ENCODE data around the gene APBA3.

DNA sequence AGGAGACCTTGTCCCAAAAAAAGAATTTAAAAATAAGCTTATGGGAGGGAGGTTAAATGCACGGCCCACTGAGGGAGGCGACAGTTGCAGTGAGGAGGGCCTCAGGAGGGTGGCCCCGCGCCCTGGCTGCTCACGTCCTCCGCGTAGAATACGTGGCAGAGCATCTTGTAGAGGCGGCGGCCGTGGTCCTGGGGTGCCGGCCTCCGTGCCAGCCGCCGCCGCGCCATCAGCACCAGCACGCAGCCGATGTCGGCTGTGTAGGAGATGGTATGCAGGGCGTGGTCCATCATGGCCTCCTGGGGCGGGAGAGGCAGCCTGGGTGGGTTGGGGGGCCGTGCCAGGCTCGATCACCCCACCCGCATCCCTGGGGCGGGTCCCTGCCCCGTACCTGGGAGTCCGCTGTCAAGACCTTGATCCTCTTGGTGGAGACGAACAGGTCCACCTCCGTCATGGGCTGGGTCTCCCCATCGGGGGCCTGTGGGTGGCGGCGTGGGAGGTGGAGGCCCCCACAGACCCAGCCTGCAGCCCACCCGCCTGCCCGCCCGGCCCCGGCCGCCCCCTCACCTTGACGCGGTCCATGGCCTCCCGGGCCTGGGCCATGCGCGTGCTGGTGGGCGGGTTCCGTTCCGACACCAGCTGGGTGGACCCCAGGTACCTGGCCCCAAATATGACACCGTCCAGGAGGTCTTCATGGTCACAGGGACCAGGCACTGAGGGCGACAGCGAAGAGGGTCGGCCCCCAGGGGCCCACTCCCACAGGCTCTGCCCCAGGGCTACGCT lies 7.7 kb downstream of the APBA3 start:
- TF ChIP-seq YY1 (tag by site-specific recombination; IDR thresholded peaks at IDR 0.05) = no peak
- no peak for TF ChIP-seq WT1 (tag by site-specific recombination; IDR thresholded peaks at IDR 0.05)
- TF ChIP-seq, protein P1, sequence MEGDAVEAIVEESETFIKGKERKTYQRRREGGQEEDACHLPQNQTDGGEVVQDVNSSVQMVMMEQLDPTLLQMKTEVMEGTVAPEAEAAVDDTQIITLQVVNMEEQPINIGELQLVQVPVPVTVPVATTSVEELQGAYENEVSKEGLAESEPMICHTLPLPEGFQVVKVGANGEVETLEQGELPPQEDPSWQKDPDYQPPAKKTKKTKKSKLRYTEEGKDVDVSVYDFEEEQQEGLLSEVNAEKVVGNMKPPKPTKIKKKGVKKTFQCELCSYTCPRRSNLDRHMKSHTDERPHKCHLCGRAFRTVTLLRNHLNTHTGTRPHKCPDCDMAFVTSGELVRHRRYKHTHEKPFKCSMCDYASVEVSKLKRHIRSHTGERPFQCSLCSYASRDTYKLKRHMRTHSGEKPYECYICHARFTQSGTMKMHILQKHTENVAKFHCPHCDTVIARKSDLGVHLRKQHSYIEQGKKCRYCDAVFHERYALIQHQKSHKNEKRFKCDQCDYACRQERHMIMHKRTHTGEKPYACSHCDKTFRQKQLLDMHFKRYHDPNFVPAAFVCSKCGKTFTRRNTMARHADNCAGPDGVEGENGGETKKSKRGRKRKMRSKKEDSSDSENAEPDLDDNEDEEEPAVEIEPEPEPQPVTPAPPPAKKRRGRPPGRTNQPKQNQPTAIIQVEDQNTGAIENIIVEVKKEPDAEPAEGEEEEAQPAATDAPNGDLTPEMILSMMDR (tag by site-specific recombination; IDR thresholded peaks at IDR 0.05) = no peak
- TF ChIP-seq ZNF792 (tag by site-specific recombination; IDR thresholded peaks at IDR 0.05) = no peak
- no peak for TF ChIP-seq ZNF132 (tag by site-specific recombination; IDR thresholded peaks at IDR 0.05; ENCODE audit: borderline replicate concordance)
- TF ChIP-seq, protein P2, sequence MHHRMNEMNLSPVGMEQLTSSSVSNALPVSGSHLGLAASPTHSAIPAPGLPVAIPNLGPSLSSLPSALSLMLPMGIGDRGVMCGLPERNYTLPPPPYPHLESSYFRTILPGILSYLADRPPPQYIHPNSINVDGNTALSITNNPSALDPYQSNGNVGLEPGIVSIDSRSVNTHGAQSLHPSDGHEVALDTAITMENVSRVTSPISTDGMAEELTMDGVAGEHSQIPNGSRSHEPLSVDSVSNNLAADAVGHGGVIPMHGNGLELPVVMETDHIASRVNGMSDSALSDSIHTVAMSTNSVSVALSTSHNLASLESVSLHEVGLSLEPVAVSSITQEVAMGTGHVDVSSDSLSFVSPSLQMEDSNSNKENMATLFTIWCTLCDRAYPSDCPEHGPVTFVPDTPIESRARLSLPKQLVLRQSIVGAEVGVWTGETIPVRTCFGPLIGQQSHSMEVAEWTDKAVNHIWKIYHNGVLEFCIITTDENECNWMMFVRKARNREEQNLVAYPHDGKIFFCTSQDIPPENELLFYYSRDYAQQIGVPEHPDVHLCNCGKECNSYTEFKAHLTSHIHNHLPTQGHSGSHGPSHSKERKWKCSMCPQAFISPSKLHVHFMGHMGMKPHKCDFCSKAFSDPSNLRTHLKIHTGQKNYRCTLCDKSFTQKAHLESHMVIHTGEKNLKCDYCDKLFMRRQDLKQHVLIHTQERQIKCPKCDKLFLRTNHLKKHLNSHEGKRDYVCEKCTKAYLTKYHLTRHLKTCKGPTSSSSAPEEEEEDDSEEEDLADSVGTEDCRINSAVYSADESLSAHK (tag by site-specific recombination; IDR thresholded peaks at IDR 0.05) = no peak
- no peak for TF ChIP-seq EGR2 (tag by site-specific recombination; IDR thresholded peaks at IDR 0.05; ENCODE audit: low read depth)
- no peak for TF ChIP-seq GLI2 (tag by site-specific recombination; IDR thresholded peaks at IDR 0.05; ENCODE audit: borderline replicate concordance, low read depth)
- no peak for TF ChIP-seq ZBTB21 (tag by site-specific recombination; IDR thresholded peaks at IDR 0.05)
- TF ChIP-seq, protein P3, sequence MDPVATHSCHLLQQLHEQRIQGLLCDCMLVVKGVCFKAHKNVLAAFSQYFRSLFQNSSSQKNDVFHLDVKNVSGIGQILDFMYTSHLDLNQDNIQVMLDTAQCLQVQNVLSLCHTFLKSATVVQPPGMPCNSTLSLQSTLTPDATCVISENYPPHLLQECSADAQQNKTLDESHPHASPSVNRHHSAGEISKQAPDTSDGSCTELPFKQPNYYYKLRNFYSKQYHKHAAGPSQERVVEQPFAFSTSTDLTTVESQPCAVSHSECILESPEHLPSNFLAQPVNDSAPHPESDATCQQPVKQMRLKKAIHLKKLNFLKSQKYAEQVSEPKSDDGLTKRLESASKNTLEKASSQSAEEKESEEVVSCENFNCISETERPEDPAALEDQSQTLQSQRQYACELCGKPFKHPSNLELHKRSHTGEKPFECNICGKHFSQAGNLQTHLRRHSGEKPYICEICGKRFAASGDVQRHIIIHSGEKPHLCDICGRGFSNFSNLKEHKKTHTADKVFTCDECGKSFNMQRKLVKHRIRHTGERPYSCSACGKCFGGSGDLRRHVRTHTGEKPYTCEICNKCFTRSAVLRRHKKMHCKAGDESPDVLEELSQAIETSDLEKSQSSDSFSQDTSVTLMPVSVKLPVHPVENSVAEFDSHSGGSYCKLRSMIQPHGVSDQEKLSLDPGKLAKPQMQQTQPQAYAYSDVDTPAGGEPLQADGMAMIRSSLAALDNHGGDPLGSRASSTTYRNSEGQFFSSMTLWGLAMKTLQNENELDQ (tag by site-specific recombination; IDR thresholded peaks at IDR 0.05; ENCODE audit: low read depth) = no peak
- no peak for TF ChIP-seq ZIC2 (tag by site-specific recombination; IDR thresholded peaks at IDR 0.05)

All from HEK293 (cell line).